NCI-H1048 (cell line): Measurements from ENCODE around the gene HSH2D.
"Not testable (repeated sequence)": the region's sequence is repeated elsewhere in the genome, so short reads cannot be mapped to it uniquely, and the experiment has no call there.

ENCODE experiments used
- DNase-seq: peaks from one replicate; lab custom pipeline; 2025; lab: John Stamatoyannopoulos, UW

Gene HSH2D

GRCh38 chr19:16119075-16119857, 24.2 kb upstream of the HSH2D start:
- DNase-seq: not testable (repeated sequence)

GRCh38 chr19:16121141-16121540, 22.3 kb upstream of the HSH2D start:
- no peak for DNase-seq

- DNase-seq: no peak
These were observed 21.5 kb upstream of the HSH2D start for GRCh38 chr19:16121967-16122366.

- DNase-seq: no peak
These were observed 18.5 kb upstream of the HSH2D start for GRCh38 chr19:16124953-16125352.

- DNase-seq: no peak
These were observed 17.6 kb upstream of the HSH2D start for GRCh38 chr19:16125737-16126495.

GRCh38 chr19:16127080-16127479, 16.4 kb upstream of the HSH2D start:
- no peak for DNase-seq

- DNase-seq: no peak
These were observed 15.6 kb upstream of the HSH2D start for GRCh38 chr19:16127776-16128371.

- no peak for DNase-seq
These were observed 11.8 kb upstream of the HSH2D start for GRCh38 chr19:16131648-16132047.

- no peak for DNase-seq
These were observed 9.7 kb upstream of the HSH2D start for GRCh38 chr19:16133818-16134217.

- DNase-seq: no peak
These were observed 9.0 kb upstream of the HSH2D start for GRCh38 chr19:16134510-16134909.

- DNase-seq: no peak
These were observed 7.9 kb upstream of the HSH2D start for GRCh38 chr19:16135430-16136127.

- DNase-seq: no peak
These were observed 7.1 kb upstream of the HSH2D start for GRCh38 chr19:16136185-16136999.

- DNase-seq: no peak
These were observed 3.7 kb upstream of the HSH2D start for GRCh38 chr19:16139752-16140151.

- DNase-seq: no peak
These were observed 2.4 kb upstream of the HSH2D start for GRCh38 chr19:16141043-16141442.

GRCh38 chr19:16142032-16142580, 1.4 kb upstream of the HSH2D start:
- DNase-seq: no peak

- no peak for DNase-seq
These were observed 714 bp downstream of the HSH2D start for GRCh38 chr19:16144216-16144581.

- no peak for DNase-seq
These were observed 2.6 kb downstream of the HSH2D start for GRCh38 chr19:16146112-16146511.

- DNase-seq: no peak
These were observed 5.2 kb downstream of the HSH2D start for GRCh38 chr19:16148443-16149229.

- DNase-seq: no peak
These were observed 10.3 kb downstream of the HSH2D start for GRCh38 chr19:16153582-16154336.

GRCh38 chr19:16154557-16154956, 11.1 kb downstream of the HSH2D start:
- DNase-seq: no peak
